Naive thymus-derived CD4-positive, alpha-beta T cell (primary cell): ENCODE results near the gene TMEM82. TPM values are rescaled to one million over a fixed set of nuclear protein-coding genes. Genes with fewer than 3 reads are reported as not detected.
A peak's percentile ranks its signal among the peaks of the same experiment; 100 is the strongest.

Source experiments
- ATAC-seq: fragments of 150-1000 bp; cut with Tn5 transposase; 2 replicates; pipeline ENCODE4 v1.10.0; 2021; ENCODE audit warnings: mild to moderate bottlenecking, moderate library complexity
- CTCF ChIA-PET: fragments of 350-600 bp; sonication (Branson Sonifier 250); formaldehyde crosslinking; loops from one replicate; lab custom pipeline; 2021; ENCODE audit warnings: antibody characterized with exemption; lab: Charles Lee
- POLR2A ChIA-PET: fragments of 350-600 bp; sonication (Branson Sonifier 250); formaldehyde crosslinking; loops from one replicate; lab custom pipeline; 2021; ENCODE audit warnings: antibody characterized with exemption, inconsistent platforms; lab: Charles Lee
- DNase-seq, 9 donors: peaks; one replicate each; pipeline versions ENCODE4 v3.0.0 to v3.0.0-alpha.2; 2020 to 2022; ENCODE audit warnings: mixed read lengths in 1 of 9
- H3K27ac ChIP-seq: one replicate; pipeline ENCODE4 v1.7.0; 2013; ENCODE audit warnings: mild to moderate bottlenecking, low read depth, low read length, moderate library complexity
- H3K27me3 ChIP-seq, 2 donors: one replicate each; pipeline ENCODE4 v1.7.0; 2013; ENCODE audit warnings: low read length in 2 of 2, mild to moderate bottlenecking in 2 of 2, moderate library complexity in 2 of 2; ENCODE audit not compliant: control insufficient read depth in 2 of 2, insufficient read depth in 2 of 2
- H3K36me3 ChIP-seq, 3 experiments: 1 replicate in 2 of 3; 2 replicates in 1 of 3; pipeline ENCODE4 v1.7.0; 2013; ENCODE audit warnings: low read length in 3 of 3, mild to moderate bottlenecking in 3 of 3, moderate library complexity in 1 of 3; ENCODE audit not compliant: insufficient read depth in 3 of 3, control insufficient read depth in 2 of 3
- H3K4me1 ChIP-seq, 2 donors: one replicate each; pipeline ENCODE4 v1.7.0; 2013; ENCODE audit warnings: low read length in 2 of 2, mild to moderate bottlenecking in 2 of 2, moderate library complexity in 1 of 2; ENCODE audit not compliant: control insufficient read depth in 2 of 2, insufficient read depth in 2 of 2
- H3K4me3 ChIP-seq: 2 replicates; pipeline ENCODE4 v1.7.0; 2013; ENCODE audit warnings: mild to moderate bottlenecking, low read length
- H3K9me3 ChIP-seq, 3 experiments: 1 replicate in 2 of 3; 2 replicates in 1 of 3; pipeline ENCODE4 v1.7.0; 2013; ENCODE audit warnings: low read length in 3 of 3; ENCODE audit not compliant: control insufficient read depth in 2 of 3
- H3K27ac Mint-ChIP-seq, 9 donors: one replicate each; pipeline ENCODE4 v1.8.0; 2020 to 2022; ENCODE audit warnings: mixed read lengths in 9 of 9, mild to moderate bottlenecking in 8 of 9, moderate library complexity in 5 of 9, inconsistent platforms in 2 of 9
- H3K27me3 Mint-ChIP-seq, 5 donors: one replicate each; pipeline ENCODE4 v1.8.0; 2021 to 2022; ENCODE audit warnings: mixed read lengths in 5 of 5, mild to moderate bottlenecking in 1 of 5
- H3K36me3 Mint-ChIP-seq, 5 donors: one replicate each; pipeline ENCODE4 v1.8.0; 2020 to 2022; ENCODE audit warnings: mixed read lengths in 5 of 5, mild to moderate bottlenecking in 3 of 5, inconsistent platforms in 1 of 5
- H3K4me1 Mint-ChIP-seq, 7 donors: one replicate each; pipeline ENCODE4 v1.8.0; 2020 to 2022; ENCODE audit warnings: mixed read lengths in 7 of 7, mild to moderate bottlenecking in 3 of 7, inconsistent platforms in 1 of 7
- H3K4me3 Mint-ChIP-seq, 10 donors: one replicate each; pipeline ENCODE4 v1.8.0; 2020 to 2022; ENCODE audit warnings: mild to moderate bottlenecking in 10 of 10, mixed read lengths in 10 of 10, moderate library complexity in 6 of 10, inconsistent platforms in 2 of 10
- H3K9me3 Mint-ChIP-seq, 11 donors: one replicate each; pipeline ENCODE4 v1.8.0; 2020 to 2022; ENCODE audit warnings: mixed read lengths in 11 of 11, mild to moderate bottlenecking in 4 of 11, inconsistent platforms in 1 of 11, moderate library complexity in 1 of 11
- intact Hi-C, 2 donors: fragments of 100-400 bp; cut with micrococcal nuclease; formaldehyde crosslinking; loops; one replicate each; pipeline ENCODE4 v1.15.1; 2023
- polyA plus RNA-seq, 2 donors: library from polyadenylated mRNA; unstranded; fragments of 300-500 nt; fragmentation: Illumina TruSeq; gene quantifications; one replicate each; pipeline ENCODE4 v1.2.3, GENCODE V29; 2021
- total RNA-seq, 6 experiments: library from RNA in 5 of 6; stranded (reverse) in 5 of 6; gene quantifications; 1 replicate in 5 of 6; 2 replicates in 1 of 6; pipeline ENCODE4 v1.2.3 and lab custom pipeline; 2021 to 2026

The TMEM82 gene
- total and polyA plus RNA-seq, 7 experiments from 2014 or later: not detected

DNA sequence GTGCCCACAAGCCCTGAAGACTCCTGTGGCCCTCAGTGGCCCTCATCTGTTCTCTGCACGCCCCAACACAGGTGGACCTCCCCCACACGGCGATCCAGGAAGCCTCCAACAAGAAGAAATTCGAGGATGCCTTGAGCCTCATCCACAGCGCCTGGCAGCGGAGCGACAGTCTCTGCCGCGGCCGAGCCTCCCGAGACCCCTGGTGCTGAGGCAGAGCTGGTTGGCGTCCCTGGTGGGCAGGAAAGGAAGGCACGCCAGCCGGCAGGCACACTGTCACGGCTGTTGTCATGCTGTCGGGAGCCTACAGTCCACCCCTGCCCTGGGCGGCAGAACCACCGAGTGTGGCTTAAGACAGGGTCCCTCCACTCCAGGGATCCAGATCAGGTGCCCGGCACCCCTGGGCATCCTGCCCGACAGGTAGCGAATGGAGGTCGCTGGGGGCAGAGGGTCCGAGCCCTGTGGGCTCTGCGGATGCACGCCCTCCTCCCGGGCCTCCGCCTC lies 8.5 kb upstream of the TMEM82 start:
- intact Hi-C loops: no loop called here
- no peak overlapping the region for H3K27ac Mint-ChIP-seq

DNA sequence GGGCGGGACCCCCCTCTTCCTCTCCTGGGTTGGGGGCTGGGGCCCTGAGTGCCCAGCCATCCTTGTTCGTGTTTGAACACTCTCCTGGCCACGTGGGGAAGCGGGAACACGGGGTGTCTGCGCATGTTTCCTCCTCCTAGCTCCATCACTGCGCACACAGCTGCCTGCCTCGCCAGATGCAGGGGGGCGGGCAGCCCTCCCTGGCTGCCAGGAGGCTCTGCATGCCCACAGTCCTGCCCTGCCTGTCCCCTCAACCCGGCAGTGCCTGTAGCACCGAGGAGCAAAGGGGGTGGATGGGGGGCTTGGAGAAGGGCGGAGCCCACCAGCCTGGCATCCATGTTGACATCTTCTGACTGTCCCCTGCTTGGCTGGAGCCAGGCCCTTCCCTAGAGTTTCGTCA lies 8.0 kb upstream of the TMEM82 start:
- H3K4me3 ChIP-seq: no peak overlapping the region
- ATAC-seq (no peak), DNase-seq (no peak)
- Mint-ChIP-seq H3K4me1 (no peaks in the 10 kb centered on the region), H3K36me3 (peaks cover 0 to 11% (median 0%) of the 10 kb centered on the region in 5 donors), H3K4me3 (no peak overlapping the region), H3K9me3 (no peaks in the 10 kb centered on the region), H3K27me3 (no peaks in the 10 kb centered on the region), H3K27ac (no peak overlapping the region)
- H3K27ac ChIP-seq: no peak overlapping the region
- H3K36me3 ChIP-seq: peaks cover 0 to 55% (median 7%) of the 10 kb centered on the region in 3 experiments
- no peaks in the 10 kb centered on the region for H3K4me1 ChIP-seq
- CTCF ChIA-PET: no interaction called here
- intact Hi-C loops: no loop called here
- no peaks in the 10 kb centered on the region for H3K9me3 ChIP-seq
- POLR2A ChIA-PET: no interaction called here
- H3K27me3 ChIP-seq: no peaks in the 10 kb centered on the region

More for the DNA sequence above, 8.5 kb upstream of the TMEM82 start:
- no peaks in the 10 kb centered on the region for H3K9me3 ChIP-seq
- H3K4me3 Mint-ChIP-seq: no peak overlapping the region
- H3K4me1 ChIP-seq: no peaks in the 10 kb centered on the region
- peaks cover 0 to 13% (median 0%) of the 10 kb centered on the region in 5 donors for H3K36me3 Mint-ChIP-seq
- DNase-seq: no peak
- ChIA-PET CTCF (no interaction called here), POLR2A (no interaction called here)
- no peaks in the 10 kb centered on the region for H3K9me3 Mint-ChIP-seq
- peaks cover 0 to 61% (median 7%) of the 10 kb centered on the region in 3 experiments for H3K36me3 ChIP-seq
- no peak overlapping the region for H3K4me3 ChIP-seq
- no peaks in the 10 kb centered on the region for H3K4me1 Mint-ChIP-seq
- H3K27me3 Mint-ChIP-seq: no peaks in the 10 kb centered on the region
- no peaks in the 10 kb centered on the region for H3K27me3 ChIP-seq
- ATAC-seq: no peak
- H3K27ac ChIP-seq: no peak overlapping the region

- Mint-ChIP-seq H3K4me1 (no peaks in the 10 kb centered on the region), H3K27ac (no peak overlapping the region), H3K4me3 (no peak overlapping the region), H3K27me3 (no peaks in the 10 kb centered on the region), H3K36me3 (peaks cover 0 to 11% (median 0%) of the 10 kb centered on the region in 5 donors), H3K9me3 (no peaks in the 10 kb centered on the region)
- no peaks in the 10 kb centered on the region for H3K9me3 ChIP-seq
- DNase-seq (no peak), ATAC-seq (no peak)
- H3K27ac ChIP-seq: no peak overlapping the region
- ChIA-PET CTCF (no interaction called here), POLR2A (no interaction called here)
- peaks cover 0 to 50% (median 7%) of the 10 kb centered on the region in 3 experiments for H3K36me3 ChIP-seq
- H3K4me1 ChIP-seq: no peaks in the 10 kb centered on the region
- intact Hi-C loops: no loop called here
- no peak overlapping the region for H3K4me3 ChIP-seq
- H3K27me3 ChIP-seq: no peaks in the 10 kb centered on the region
Observed at GRCh38 chr1:15734901-15735300, 7.4 kb upstream of the TMEM82 start.

DNA sequence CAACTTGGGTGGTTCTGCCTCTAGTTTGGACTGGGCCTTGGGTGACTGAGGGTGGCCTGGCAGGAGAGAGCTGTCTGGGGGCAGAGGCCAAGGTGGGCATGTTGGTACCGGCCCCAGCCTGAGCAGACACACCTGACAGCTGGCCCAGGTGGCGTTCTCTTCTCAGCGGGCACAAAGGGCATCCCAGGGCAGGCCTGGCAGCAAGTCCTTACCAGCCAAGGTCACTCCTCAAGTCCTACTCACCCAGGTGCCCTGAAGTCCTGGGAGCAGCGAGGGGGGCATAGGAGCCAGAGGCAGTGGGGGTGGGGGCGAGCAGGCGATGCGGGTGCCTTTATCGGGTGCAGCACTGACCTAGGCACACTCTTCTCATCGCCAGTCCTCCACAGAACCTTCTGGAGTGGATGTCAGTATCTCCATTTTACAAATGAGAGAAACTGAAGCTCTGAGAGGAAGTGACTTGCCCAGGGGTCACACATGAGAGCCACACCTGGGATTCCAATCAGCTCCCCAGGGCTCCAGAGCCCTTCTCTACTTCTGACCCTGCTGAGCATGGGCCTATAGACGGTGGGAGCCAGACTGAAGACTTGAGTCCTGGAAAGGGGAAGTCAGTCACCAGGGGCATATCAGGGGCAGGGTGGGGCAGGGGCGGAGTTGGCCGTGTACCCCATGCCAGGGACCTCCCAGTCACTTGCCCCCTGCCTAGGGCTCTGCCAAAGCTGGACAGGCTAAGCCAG lies 6.8 kb upstream of the TMEM82 start:
- H3K36me3 Mint-ChIP-seq: peaks cover 0 to 11% (median 0%) of the 10 kb centered on the region in 5 donors
- no peak for ATAC-seq

DNA sequence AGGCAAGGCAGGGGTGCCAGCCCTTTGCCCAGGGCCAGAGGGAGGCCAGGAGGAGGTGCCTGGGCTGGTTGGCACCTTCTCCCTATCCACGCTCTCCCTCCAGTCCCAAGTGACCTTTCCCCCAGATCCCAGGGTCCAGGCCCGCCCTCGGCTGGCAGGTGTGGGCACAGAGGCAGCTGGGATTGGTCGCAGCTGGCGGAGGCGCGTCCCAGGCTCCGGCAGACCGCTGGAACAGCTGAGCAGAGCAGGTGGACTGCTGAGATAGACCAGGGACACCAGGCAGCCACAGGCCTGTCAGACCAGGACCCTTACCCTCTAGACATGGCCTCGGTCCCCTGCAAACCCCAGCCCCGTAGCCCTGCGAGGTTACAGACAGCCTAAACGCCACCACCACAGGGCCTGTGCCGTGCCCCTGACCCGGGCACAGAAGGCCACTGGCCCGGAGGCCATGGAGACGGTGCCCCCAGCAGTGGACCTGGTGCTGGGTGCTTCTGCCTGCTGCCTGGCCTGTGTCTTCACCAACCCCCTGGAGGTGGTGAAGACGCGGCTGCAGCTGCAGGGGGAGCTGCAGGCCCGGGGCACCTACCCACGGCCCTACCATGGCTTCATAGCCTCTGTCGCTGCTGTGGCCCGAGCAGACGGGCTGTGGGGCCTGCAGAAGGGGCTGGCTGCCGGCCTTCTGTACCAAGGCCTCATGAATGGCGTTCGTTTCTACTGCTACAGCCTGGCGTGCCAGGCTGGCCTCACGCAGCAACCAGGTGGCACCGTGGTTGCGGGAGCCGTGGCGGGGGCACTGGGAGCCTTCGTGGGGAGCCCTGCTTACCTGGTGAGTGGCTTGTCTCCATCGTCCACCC lies 6.0 kb upstream of the TMEM82 start, which contains the start of gene SLC25A34:
Gene SLC25A34, plus strand, starts transcription at position 221 of the 854 bp plus-strand sequence. Its CDS starts 228 bp downstream, at position 449.
- Histone ChIP-seq H3K4me1 (no peaks in the 10 kb centered on the region), H3K27ac (no peak within 1 kb of the TSS), H3K9me3 (no peaks in the 10 kb centered on the region), H3K4me3 (no peak within 1 kb of the TSS), H3K27me3 (no peaks in the 10 kb centered on the region), H3K36me3 (peaks cover 0 to 39% (median 4%) of the 10 kb centered on the region in 3 experiments)
- H3K9me3 Mint-ChIP-seq: no peaks in the 10 kb centered on the region
- peaks cover 0 to 11% (median 0%) of the 10 kb centered on the region in 5 donors for H3K36me3 Mint-ChIP-seq
- ChIA-PET CTCF (no interaction called here), POLR2A (no interaction called here)
- DNase-seq (no peak), ATAC-seq (no peak)
- intact Hi-C loops: no loop called here
- peaks cover under 1 to 3% (median 2%) of the 10 kb centered on the region in 7 donors for H3K4me1 Mint-ChIP-seq
- no peak within 1 kb of the TSS for H3K4me3 Mint-ChIP-seq
- peak within 1 kb of the TSS in 2 of 9 donors; percentile 36 to 47 for H3K27ac Mint-ChIP-seq
- H3K27me3 Mint-ChIP-seq: no peaks in the 10 kb centered on the region

More for the DNA sequence above, 6.8 kb upstream of the TMEM82 start:
- no peaks in the 10 kb centered on the region for H3K4me1 Mint-ChIP-seq
- H3K4me1 ChIP-seq: no peaks in the 10 kb centered on the region
- no peaks in the 10 kb centered on the region for H3K27me3 Mint-ChIP-seq
- H3K27me3 ChIP-seq: no peaks in the 10 kb centered on the region
- H3K4me3 ChIP-seq: no peak overlapping the region
- CTCF ChIA-PET: no interaction called here
- H3K27ac Mint-ChIP-seq: peak overlapping the region in 2 of 9 donors; percentile 36 to 47
- POLR2A ChIA-PET: no interaction called here
- no peak overlapping the region for H3K27ac ChIP-seq
- H3K9me3 Mint-ChIP-seq: no peaks in the 10 kb centered on the region
- no peaks in the 10 kb centered on the region for H3K9me3 ChIP-seq
- DNase-seq: no peak
- H3K36me3 ChIP-seq: peaks cover 0 to 47% (median 5%) of the 10 kb centered on the region in 3 experiments
- H3K4me3 Mint-ChIP-seq: no peak overlapping the region
- intact Hi-C loops: no loop called here

DNA sequence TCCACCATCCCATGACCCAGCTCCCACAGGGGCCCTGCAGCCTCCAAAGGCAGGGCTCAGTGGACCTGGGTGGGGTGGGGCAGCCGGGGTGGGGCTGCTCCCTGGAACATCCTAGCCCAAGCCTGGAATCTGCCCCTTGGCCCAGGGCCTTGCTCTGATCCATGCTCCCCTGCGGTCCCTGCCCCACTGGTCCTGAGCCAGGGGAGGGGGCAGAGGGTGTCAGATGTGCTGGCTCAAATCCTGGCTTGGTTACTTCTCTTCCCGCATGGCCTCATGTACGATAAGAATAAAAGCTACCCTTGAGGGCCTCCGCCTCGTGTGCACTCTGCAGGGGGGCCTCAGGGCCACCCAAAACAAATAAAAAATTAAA lies 5.4 kb upstream of the TMEM82 start:
- CTCF ChIA-PET: interaction anchor here (0.6 kb wide), 1 partner anchor 529 kb away, joined by 3 read pairs; no protein-coding TSS in a partner anchor
- POLR2A ChIA-PET: no interaction called here

More for the DNA sequence above, 5.4 kb upstream of the TMEM82 start:
- Histone ChIP-seq H3K36me3 (peaks cover 0 to 33% (median 0%) of the 10 kb centered on the region in 3 experiments), H3K4me3 (no peak overlapping the region), H3K27me3 (no peaks in the 10 kb centered on the region), H3K4me1 (no peaks in the 10 kb centered on the region), H3K27ac (no peak overlapping the region), H3K9me3 (no peaks in the 10 kb centered on the region)
- ATAC-seq: no peak
- Mint-ChIP-seq H3K9me3 (no peaks in the 10 kb centered on the region), H3K27me3 (no peaks in the 10 kb centered on the region), H3K4me1 (peaks cover 5 to 7% (median 6%) of the 10 kb centered on the region in 7 donors), H3K4me3 (no peak overlapping the region), H3K27ac (no peak overlapping the region), H3K36me3 (peaks cover 0 to 11% (median 0%) of the 10 kb centered on the region in 5 donors)
- intact Hi-C loops: no loop called here
- DNase-seq: no peak
